Measurements from ENCODE around the gene MSRB1. TPM values are rescaled to one million over a fixed set of nuclear protein-coding genes. Genes with fewer than 3 reads are reported as not detected.

The MSRB1 gene
- total RNA-seq, 4 donors from 2014 or later = 17.3 to 46.6 (median 38.3) TPM

GRCh38 chr16:1945559-1946391 lies 2.8 kb upstream of the MSRB1 start:
- no peaks in the 10 kb centered on the region for H3K27me3 ChIP-seq
- no peak for DNase-seq
- no peaks in the 10 kb centered on the region for H3K9me3 ChIP-seq
- H3K4me1 ChIP-seq = peaks cover 5 to 22% (median 12%) of the 10 kb centered on the region in 4 donors
- peaks cover 0 to 2% (median 0%) of the 10 kb centered on the region in 3 donors for H3K36me3 ChIP-seq
- H3K27ac ChIP-seq = no peak overlapping the region
- no peak overlapping the region for H3K4me3 ChIP-seq
- TF ChIP-seq POLR2A (IDR thresholded peaks at IDR 0.05) (no peak), CTCF (IDR thresholded peaks at IDR 0.05) (no peak)

- no peak for TF ChIP-seq POLR2A (IDR thresholded peaks at IDR 0.05)
- no peak for TF ChIP-seq CTCF (IDR thresholded peaks at IDR 0.05)
- Histone ChIP-seq H3K27me3 (no peaks in the 10 kb centered on the region), H3K4me1 (peaks cover 5 to 32% (median 14%) of the 10 kb centered on the region in 4 donors), H3K27ac (no peak overlapping the region), H3K9me3 (no peaks in the 10 kb centered on the region), H3K4me3 (no peak overlapping the region), H3K36me3 (peaks cover 0 to 11% (median 0%) of the 10 kb centered on the region in 3 donors)
- no peak for DNase-seq
These were observed 1.7 kb upstream of the MSRB1 start for GRCh38 chr16:1944612-1945199.

GRCh38 chr16:1942047-1942809 lies 771 bp downstream of the MSRB1 start:
- Histone ChIP-seq H3K9me3 (no peaks in the 10 kb centered on the region), H3K27ac (peak overlapping the region; percentile 60 to 81 (median 78)), H3K4me1 (peaks cover 5 to 37% (median 15%) of the 10 kb centered on the region in 4 donors), H3K27me3 (no peaks in the 10 kb centered on the region), H3K36me3 (peaks cover 0 to 32% (median 0%) of the 10 kb centered on the region in 3 donors), H3K4me3 (peak overlapping the region; percentile 57 to 87 (median 78))
- DNase-seq = peak in 1 of 3 donors; percentile 40
- TF ChIP-seq CTCF (IDR thresholded peaks at IDR 0.05) (no peak), POLR2A (IDR thresholded peaks at IDR 0.05) (no peak)

GRCh38 chr16:1941162-1942046 lies 1.6 kb downstream of the MSRB1 start:
- H3K27me3 ChIP-seq = no peaks in the 10 kb centered on the region
- peak overlapping the region; percentile 30 to 81 (median 78) for H3K27ac ChIP-seq
- peaks cover 0 to 32% (median 0%) of the 10 kb centered on the region in 3 donors for H3K36me3 ChIP-seq
- H3K4me1 ChIP-seq = peaks cover 5 to 37% (median 15%) of the 10 kb centered on the region in 4 donors
- DNase-seq = no peak
- H3K9me3 ChIP-seq = no peaks in the 10 kb centered on the region
- TF ChIP-seq CTCF (IDR thresholded peaks at IDR 0.05) (no peak), POLR2A (IDR thresholded peaks at IDR 0.05) (no peak)
- H3K4me3 ChIP-seq = peak overlapping the region in 2 of 4 donors; percentile 77 to 78

Measured in Peyer's patch (tissue), 4 donors.